ENCODE data around the gene TGFBR3.

TGFBR3 gene

GRCh38 chr1:91755702-91756287, 130.2 kb downstream of the TGFBR3 start:
- DNase-seq (ENCODE audit: low read depth, low spot score): no peak

GRCh38 chr1:91754816-91755580, 131.0 kb downstream of the TGFBR3 start:
- DNase-seq (ENCODE audit: low read depth, low spot score): no peak

- DNase-seq (ENCODE audit: low read depth, low spot score): peak; percentile 6
Measured at GRCh38 chr1:91754348-91754747, 131.6 kb downstream of the TGFBR3 start.

DNA sequence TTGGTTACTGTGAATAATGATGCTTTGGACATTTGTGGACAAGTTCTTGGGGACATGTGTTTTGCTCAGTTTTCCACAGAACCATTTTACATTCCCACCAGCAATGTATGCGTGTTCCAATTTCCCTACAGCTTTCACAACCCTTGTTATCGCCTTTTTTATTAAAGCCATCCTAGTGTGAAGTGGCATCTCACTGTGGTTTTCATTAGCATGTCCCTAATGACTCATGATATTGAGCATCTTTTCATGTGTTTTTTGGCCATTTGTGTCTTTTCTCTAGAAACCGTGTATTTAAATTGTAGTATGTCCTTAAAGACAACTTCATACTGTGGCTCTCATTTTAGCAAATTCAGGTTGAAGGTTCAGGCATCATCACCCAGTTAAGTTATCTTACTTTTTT, 132.1 kb downstream of the TGFBR3 start:
- DNase-seq (ENCODE audit: low read depth, low spot score): no peak

GRCh38 chr1:91752324-91752723, 133.6 kb downstream of the TGFBR3 start:
- no peak for DNase-seq (ENCODE audit: low read depth, low spot score)

DNA sequence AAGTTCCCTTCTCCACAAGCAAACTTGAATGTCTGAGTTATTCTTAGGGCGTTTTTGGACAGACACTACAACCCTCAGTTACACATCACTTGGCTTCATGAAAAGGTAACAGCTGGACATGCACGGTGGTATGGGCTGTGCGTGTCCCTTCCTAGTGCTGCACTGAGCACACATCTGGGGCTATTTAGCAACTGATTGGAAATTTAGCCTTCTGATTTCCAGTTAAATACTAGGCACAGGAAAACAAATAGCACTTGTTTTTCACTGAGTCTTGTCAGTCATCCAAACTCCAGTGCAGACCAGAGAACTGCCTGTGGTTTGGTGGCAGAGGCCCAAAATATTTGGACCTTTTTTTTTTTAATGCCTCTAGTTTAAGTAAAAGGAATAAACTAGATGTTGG, 134.7 kb downstream of the TGFBR3 start:
- no peak for DNase-seq (ENCODE audit: low read depth, low spot score)

- no peak for DNase-seq (ENCODE audit: low read depth, low spot score)
Measured at GRCh38 chr1:91750398-91750996, 135.5 kb downstream of the TGFBR3 start.

DNA sequence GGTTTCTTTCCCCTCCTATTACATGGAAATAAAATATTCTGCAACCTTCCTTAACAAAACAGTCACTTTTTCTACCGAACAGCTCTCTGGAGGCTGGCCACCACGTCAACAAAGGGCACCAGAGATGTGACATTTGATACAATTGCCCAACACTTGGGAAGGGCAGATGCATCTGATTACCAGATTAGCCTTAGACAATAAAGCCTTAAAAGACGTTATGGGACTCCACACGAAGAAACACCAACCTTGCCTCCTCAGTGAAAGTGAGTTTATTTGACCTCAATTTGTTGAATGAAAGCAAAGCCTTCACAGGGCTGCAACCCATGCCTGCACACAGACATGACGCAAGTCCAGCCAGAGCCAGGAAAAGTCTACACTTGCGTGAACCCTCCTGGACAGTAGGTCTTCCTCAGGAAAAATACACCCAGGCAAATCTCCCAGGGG, 136.1 kb downstream of the TGFBR3 start:
- no peak for DNase-seq (ENCODE audit: low read depth, low spot score)

GRCh38 chr1:91747666-91748065, 138.3 kb downstream of the TGFBR3 start:
- DNase-seq (ENCODE audit: low read depth, low spot score): no peak

DNA sequence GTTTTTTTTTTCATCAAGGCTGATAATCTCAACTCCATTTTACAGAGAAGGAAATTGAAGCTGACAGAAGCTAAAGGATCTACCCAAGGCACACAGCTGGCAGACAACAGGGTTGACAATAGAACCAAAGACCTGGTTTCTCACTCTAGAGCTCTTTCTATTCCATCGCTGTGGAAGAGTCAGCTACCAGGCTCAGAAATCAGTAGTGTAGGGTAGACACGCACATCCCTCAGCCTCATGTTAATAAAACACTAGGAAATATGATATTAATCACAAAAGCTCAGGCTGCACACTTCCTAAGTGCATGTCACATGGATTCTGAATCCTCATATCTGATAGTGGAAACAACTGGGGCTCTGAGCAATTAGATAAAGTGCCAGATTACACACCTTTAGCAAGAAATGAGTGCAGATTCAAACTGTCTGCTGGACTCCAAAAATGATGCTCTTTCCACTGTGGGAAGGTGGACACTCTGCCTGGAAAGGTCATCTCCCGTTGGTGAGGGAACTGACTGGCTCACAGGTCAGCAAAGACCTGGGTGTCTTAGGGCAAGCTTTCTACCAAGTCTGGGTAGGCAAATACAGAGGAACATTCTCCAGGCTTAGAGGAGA, 139.1 kb downstream of the TGFBR3 start:
- no peak for DNase-seq (ENCODE audit: low read depth, low spot score)

DNA sequence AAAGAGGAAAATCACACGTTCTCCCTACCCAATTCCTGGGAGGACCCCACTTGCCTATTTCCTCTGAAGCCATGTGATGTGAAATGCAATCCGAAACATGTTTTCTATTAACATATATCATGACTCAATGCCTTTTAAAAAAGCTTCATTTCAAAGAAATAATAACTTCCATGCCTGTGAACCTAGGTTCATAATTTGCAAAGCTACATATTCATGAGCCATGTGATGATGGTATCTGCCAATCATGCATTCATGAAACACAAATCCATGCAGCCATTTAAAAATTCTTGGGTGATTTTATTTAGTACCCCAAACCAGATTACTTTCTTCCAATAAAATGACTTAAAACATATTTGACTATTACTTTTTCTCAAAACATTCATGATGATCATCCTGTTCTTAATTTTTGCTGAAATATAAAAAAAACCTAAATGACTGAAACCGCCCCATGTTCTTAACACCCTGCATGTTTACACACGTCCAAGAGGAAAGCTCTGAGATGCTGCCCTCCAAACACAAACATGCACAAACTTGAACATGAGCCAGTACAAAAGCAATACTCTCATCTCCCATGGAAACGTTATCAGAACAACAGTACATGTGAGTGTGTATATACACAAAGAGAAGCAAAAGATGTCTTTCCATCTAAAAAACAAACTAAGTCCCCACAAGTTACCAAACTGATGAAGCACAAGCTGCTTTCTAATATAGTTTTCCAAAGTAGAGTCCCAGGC, 140.1 kb downstream of the TGFBR3 start:
- DNase-seq (ENCODE audit: low read depth, low spot score): no peak

DNA sequence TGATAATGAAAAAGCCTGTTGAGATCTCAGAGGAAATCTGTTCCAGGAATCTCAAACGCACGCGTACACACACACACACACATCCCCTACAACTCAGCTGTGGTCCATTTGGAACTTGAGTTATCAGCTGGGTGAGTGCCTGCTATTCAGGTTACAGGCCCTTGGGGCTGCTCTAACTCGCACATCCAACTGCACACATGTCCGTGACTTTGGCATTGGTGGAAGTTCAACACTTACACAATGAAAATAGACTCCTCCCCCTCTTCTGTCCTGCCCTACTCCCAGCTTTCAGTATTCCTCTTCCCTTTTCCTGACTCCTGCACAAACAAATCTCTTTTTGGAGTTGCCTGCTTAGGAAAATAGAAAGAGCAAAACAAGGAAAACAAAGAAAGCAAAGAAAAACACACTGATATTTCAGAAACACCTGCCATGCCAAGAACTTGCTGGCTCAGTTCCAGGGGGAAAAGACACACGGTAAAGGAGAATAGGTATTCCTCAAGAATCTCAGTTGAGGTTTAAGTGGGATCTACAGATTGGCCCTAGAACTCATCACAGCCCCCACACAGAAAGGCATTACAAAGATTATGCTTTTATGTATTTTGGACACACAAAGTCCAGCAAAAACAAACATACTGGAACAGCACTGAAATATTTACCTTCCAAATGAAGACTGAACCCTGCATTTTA, 140.9 kb downstream of the TGFBR3 start:
- no peak for DNase-seq (ENCODE audit: low read depth, low spot score)

- DNase-seq (ENCODE audit: low read depth, low spot score): no peak
Measured at GRCh38 chr1:91742848-91743292, 143.1 kb downstream of the TGFBR3 start.

DNA sequence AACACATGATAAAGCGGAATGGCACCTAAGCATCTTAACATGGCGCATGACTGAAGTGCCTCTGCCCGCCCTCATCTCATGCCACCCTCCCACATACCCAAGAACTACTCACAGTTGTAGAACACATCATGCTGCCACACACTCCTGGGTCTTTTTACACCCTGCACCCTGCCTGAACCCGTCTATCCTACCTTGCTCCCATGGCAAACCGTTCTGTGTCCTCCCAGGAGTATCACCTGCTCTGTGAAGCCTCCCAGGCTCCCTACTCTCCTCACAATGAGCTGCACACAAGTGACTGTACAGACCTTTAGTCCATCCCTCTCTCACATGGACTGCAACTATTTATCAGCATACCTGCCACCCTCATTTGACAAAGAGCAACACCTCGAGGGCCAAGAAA, 144.0 kb downstream of the TGFBR3 start:
- no peak for DNase-seq (ENCODE audit: low read depth, low spot score)

DNA sequence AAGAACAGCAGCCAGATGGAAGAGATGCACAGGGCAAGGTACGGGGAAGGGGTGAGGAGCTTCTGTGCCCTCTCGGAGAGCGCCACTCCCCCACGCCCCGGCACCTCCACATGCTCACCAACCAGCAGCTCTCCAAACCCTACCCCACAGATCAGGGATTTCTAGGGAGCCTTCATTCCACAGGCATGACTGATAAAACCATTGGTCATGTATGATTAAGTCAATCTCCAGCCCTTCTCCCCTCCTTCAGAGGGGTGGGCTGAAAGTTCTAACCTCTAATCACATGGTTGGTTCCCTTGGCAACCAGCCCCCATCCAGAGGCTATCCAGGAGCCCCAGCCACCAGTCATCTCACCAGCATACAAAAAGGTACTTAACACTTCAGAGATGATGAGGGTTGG, 144.7 kb downstream of the TGFBR3 start:
- no peak for DNase-seq (ENCODE audit: low read depth, low spot score)

DNA sequence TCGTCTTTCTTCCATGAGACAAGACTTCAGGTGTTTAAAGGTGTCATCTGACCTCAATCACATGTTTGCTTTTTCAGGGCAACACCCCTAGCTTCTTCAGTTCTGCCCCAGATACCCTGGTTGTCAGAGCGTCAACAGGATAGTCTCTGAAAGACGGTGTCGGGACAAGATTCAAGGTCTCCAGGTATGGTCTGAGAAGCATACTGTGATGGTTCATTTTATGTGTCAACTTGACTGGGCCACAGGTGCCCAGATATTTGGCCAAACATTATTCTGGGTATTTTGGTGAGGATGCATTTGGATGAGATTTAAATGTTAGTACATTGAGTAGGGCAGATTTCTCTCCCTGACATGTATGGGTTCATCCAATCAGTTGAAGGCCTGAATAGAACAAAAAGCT, 148.3 kb downstream of the TGFBR3 start:
- no peak for DNase-seq (ENCODE audit: low read depth, low spot score)

DNA sequence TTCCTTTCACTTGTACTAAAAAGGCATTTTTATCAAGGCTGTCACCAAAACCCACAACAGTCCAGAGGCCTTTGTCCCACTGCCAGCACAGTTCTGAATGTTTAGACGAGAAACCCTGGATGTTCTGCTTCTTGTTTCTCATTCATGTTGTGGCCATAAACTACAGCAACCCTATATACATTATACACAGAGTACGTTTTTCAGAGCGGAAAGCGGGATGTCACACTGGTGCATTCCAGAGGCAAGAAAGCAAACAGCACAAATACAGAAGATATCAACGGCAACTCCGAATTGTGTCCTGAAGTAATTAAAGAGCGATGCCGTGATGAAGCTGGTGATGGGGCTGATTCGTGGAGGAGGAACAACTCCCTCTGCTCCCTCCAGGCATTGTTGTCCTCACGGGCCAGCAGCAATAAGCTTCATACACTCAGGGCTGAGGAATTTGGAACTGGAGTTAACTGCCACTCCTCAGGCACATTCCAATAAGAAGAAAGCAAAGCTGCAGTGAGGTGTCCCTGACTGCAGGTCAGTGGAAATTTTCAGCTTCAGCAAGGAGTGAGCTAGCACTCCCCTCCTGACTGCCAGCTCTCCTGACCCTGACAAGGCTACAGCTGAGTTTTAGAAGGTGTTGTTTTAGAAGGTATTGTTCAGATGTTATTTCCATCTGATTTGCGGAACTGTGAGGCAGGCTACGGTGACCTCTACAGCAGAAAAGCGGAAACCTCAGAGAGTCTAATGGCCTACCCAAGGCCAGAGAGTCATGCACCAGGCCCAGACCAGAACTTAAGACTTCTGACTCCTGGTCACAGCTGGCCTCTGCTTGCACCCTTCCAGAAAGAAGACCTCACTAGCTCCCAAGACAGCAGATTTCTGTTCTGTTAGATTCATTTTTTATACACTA, 149.0 kb downstream of the TGFBR3 start:
- no peak for DNase-seq (ENCODE audit: low read depth, low spot score)

GRCh38 chr1:91736146-91736714, 149.7 kb downstream of the TGFBR3 start:
- DNase-seq (ENCODE audit: low read depth, low spot score): no peak

DNA sequence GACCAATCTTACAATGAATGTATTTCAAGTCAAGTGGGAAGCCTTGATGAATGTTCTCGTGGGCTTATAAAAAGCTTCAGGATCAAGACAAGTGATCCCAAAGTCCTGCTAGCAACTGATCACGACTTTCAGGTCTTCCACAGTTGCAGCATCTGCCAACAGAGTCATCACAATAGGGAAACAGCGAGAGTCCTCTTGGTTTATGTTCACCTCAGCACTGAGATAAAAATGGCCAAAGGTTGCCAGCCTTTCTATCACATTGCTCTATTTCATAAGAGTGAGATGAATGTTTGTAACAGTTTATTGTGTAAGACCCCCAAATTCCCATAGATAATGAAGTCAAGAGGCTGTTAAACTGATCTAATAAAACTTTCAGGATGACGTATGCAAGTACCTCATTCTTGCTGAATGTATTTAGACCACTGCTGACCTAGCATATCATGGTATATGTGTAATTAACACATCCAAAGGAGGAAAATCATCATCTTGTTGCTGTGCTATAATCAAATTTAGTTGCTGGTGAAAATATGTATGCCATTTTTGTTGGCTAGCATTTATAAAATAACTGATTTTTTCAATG, 150.6 kb downstream of the TGFBR3 start:
- DNase-seq (ENCODE audit: low read depth, low spot score): no peak

GRCh38 chr1:91734761-91735160, 151.2 kb downstream of the TGFBR3 start:
- DNase-seq (ENCODE audit: low read depth, low spot score): no peak

Measured in activated CD4-positive, CD25-positive, alpha-beta regulatory T cell treated with anti-CD3 and anti-CD28 coated beads, Interleukin-2, amount 50 U/mL, for 16 hours (primary cell).